Measurements from ENCODE around the gene LDHB. TPM values are rescaled to one million over a fixed set of nuclear protein-coding genes. Genes with fewer than 3 reads are reported as not detected.
A peak's percentile ranks its signal among the peaks of the same experiment; 100 is the strongest.

Gene LDHB
- total and polyA plus RNA-seq, 9 of the 15 experiments (the other 6 are each of a cell fraction or from before 2014, with no cell fraction given) = 743 to 2,680 (median 968) TPM

DNA sequence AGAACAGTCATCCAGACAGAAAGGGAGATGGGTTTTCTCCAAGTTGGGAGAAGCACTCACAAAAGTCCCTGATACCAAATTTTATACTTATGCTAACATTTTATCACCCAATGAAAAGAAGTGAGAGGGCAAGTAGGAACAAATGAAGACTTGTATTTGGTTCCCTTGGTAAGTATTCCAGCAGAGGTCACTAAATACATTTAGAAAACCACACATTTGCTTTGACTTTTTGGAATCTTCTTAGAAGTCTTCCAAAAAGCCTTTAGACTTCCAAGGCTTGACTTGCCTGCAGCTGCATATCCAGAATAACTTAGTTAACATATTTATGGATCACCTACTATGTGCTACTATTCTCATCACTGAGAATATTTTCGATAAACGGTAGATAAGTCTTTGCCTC, 49.9 kb downstream of the LDHB start (continued):
- no peak for TF ChIP-seq CHD1 (IDR thresholded peaks at IDR 0.05; ENCODE audit: low read length)
- no peak for TF ChIP-seq SRSF1 (IDR thresholded peaks at IDR 0.05; ENCODE audit: low read depth, low read length)
- TF ChIP-seq, protein P1, sequence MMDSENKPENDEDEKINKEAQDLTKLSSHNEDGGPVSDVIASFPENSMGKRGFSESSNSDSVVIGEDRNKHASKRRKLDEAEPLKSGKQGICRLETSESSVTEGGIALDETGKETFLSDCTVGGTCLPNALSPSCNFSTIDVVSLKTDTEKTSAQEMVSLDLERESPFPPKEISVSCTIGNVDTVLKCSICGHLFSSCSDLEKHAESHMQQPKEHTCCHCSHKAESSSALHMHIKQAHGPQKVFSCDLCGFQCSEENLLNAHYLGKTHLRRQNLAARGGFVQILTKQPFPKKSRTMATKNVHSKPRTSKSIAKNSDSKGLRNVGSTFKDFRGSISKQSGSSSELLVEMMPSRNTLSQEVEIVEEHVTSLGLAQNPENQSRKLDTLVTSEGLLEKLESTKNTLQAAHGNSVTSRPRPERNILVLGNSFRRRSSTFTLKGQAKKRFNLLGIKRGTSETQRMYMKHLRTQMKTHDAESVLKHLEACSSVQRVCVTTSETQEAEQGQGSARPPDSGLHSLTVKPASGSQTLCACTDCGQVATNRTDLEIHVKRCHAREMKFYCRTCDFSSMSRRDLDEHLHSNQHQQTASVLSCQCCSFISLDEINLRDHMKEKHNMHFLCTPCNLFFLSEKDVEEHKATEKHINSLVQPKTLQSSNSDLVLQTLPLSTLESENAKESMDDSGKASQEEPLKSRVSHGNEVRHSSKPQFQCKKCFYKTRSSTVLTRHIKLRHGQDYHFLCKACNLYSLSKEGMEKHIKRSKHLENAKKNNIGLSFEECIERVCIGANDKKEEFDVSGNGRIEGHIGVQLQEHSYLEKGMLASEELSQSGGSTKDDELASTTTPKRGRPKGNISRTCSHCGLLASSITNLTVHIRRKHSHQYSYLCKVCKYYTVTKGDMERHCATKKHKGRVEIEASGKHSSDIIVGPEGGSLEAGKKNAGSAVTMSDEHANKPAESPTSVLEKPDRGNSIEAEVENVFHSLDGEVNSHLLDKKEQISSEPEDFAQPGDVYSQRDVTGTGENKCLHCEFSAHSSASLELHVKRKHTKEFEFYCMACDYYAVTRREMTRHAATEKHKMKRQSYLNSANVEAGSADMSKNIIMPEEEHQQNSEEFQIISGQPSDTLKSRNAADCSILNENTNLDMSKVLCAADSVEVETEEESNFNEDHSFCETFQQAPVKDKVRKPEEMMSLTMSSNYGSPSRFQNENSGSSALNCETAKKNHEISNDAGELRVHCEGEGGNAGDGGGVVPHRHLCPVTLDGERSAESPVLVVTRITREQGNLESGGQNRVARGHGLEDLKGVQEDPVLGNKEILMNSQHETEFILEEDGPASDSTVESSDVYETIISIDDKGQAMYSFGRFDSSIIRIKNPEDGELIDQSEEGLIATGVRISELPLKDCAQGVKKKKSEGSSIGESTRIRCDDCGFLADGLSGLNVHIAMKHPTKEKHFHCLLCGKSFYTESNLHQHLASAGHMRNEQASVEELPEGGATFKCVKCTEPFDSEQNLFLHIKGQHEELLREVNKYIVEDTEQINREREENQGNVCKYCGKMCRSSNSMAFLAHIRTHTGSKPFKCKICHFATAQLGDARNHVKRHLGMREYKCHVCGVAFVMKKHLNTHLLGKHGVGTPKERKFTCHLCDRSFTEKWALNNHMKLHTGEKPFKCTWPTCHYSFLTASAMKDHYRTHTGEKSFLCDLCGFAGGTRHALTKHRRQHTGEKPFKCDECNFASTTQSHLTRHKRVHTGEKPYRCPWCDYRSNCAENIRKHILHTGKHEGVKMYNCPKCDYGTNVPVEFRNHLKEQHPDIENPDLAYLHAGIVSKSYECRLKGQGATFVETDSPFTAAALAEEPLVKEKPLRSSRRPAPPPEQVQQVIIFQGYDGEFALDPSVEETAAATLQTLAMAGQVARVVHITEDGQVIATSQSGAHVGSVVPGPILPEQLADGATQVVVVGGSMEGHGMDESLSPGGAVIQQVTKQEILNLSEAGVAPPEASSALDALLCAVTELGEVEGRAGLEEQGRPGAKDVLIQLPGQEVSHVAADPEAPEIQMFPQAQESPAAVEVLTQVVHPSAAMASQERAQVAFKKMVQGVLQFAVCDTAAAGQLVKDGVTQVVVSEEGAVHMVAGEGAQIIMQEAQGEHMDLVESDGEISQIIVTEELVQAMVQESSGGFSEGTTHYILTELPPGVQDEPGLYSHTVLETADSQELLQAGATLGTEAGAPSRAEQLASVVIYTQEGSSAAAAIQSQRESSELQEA (IDR thresholded peaks at IDR 0.05; ENCODE audit: low read depth) = no peak
- TF ChIP-seq, protein P2, sequence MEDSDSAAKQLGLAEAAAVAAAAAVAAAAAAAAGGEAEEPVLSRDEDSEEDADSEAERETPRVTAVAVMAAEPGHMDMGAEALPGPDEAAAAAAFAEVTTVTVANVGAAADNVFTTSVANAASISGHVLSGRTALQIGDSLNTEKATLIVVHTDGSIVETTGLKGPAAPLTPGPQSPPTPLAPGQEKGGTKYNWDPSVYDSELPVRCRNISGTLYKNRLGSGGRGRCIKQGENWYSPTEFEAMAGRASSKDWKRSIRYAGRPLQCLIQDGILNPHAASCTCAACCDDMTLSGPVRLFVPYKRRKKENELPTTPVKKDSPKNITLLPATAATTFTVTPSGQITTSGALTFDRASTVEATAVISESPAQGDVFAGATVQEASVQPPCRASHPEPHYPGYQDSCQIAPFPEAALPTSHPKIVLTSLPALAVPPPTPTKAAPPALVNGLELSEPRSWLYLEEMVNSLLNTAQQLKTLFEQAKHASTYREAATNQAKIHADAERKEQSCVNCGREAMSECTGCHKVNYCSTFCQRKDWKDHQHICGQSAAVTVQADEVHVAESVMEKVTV (CRISPR knock-in tag; IDR thresholded peaks at IDR 0.05) = peak; percentile 11; the same call in 1 of the 2 replicates
- TF ChIP-seq PHF8 (IDR thresholded peaks at IDR 0.05; ENCODE audit: borderline replicate concordance, low read length) = no peak
- TF ChIP-seq, protein P3, sequence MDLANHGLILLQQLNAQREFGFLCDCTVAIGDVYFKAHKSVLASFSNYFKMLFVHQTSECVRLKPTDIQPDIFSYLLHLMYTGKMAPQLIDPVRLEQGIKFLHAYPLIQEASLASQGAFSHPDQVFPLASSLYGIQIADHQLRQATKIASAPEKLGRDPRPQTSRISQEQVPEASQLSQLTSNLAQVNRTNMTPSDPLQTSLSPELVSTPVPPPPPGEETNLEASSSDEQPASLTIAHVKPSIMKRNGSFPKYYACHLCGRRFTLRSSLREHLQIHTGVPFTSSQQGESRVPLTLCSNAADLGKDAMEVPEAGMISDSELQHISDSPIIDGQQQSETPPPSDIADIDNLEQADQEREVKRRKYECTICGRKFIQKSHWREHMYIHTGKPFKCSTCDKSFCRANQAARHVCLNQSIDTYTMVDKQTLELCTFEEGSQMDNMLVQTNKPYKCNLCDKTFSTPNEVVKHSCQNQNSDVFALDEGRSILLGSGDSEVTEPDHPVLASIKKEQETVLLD (IDR thresholded peaks at IDR 0.05) = no peak
- peak; percentile 53 to 76 for TF ChIP-seq RAD21 (CRISPR knock-in tag; conservative IDR thresholded peaks at IDR 0.05 in 1 of 2, IDR thresholded peaks at IDR 0.05 in 1 of 2)
- no peak for TF ChIP-seq BCOR (IDR thresholded peaks at IDR 0.05)

Measured in K562 (cell line).